Measurements from ENCODE around the gene COG1. TPM values are rescaled to one million over a fixed set of nuclear protein-coding genes. Genes with fewer than 3 reads are reported as not detected.

Gene COG1
- total RNA-seq, 1 donor from 2014 or later = 49.3 TPM

DNA sequence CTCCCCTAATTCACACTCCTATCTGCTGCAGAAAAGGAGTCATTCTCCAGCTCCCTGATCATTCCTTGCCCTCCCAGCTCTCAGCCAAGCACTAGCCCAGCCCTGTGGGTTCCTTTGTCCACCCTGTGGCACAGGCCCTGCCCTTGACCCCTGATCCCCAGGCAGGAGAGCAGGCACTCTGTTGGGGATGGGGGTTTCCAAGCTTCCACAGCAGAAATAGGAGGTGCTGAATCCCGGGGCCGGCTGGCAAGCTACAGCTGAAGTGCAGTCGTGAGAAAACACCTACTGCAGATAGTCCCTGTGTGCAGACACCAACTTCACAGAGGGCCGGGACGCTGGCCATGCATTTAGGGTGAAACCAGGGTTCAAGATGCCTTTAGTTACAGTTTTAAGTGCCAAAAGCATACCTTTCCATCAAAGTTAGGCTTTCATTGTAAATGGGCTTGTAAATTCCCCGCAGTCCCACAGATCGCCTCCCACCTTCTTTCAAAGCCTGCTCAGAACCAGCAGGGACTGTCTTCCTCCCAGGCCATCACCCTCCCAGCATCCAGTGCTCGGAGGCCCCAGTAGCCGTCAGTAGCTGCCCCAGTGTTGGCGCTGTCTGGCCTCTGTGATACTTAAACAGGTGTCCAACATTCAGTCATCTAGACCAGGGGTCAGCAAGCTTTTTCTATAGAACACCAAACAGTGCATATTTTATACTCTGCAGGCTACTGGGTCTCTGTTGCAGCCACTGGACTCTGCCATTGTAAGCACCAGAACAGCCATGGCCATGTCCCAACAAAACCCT is 58.2 kb downstream of the COG1 start:
- intact Hi-C loops (cut with DNase I) = no loop called here
- DNase-seq (ENCODE audit: missing footprints) (no peak), ATAC-seq (no peak)

DNA sequence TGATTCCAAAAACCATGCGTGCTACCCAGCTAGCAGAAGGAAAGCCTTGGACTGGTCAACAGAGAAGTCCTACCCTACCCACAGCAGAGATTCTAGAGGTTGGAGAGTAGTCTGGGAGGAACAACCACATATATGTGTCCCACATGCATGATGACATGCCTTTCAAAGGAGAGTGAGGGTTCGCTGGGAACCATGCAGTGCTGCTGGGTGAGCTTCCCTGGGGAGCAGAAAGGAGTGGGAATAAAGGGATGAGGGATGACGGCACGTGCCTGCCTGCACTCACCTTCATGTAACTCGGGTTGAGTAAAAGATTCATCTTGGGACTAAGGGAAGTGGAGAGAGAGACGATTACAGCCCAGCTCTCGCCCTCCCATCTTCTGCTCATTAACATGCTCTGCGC is 59.0 kb downstream of the COG1 start:
- no peak for DNase-seq (ENCODE audit: missing footprints)
- no peak for ATAC-seq
- intact Hi-C loops (cut with DNase I) = no loop called here

GRCh38 chr17:73255671-73256181 is 62.9 kb downstream of the COG1 start:
- intact Hi-C loops (cut with DNase I) = loop anchor here (1.0 kb wide), 1 partner anchor 115 kb away; no protein-coding TSS in a partner anchor
- ATAC-seq (peak; percentile 32), DNase-seq (ENCODE audit: missing footprints) (no peak)

GRCh38 chr17:73256220-73256619 is 63.4 kb downstream of the COG1 start:
- no peak for ATAC-seq
- no peak for DNase-seq (ENCODE audit: missing footprints)
- intact Hi-C loops (cut with DNase I) = no loop called here

DNA sequence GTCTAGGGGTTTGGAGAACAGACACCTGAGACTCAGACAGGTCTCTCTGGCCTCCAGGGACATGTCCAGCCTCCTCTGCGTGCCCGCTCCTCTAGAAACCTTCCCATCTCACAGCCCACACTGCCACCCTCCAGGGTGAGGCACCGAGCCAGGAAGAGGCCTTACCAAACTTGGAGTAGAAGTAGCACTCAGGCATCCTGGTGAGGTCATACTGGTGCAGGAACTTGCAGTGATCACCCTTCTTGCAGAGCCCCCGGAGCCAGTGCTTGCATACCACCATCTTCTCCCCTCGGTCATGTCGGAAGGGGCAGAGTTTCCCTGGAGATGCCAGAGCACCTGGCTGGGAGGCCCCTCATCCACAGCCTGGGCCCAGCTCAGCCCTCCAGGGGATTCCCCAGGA is 64.7 kb downstream of the COG1 start:
- ATAC-seq = no peak
- intact Hi-C loops (cut with DNase I) = no loop called here
- no peak for DNase-seq (ENCODE audit: missing footprints)

Other genes with a start within 250 kb of the COG1 start
- gene SLC39A11, start 100.4 kb upstream of the COG1 start, total RNA-seq = 6.9 TPM
- gene SSTR2, start 28.0 kb upstream of the COG1 start, total RNA-seq = 0.73 TPM
- gene CPSF4L, start 68.8 kb downstream of the COG1 start, total RNA-seq = not detected
- 58.8 TPM for gene CDC42EP4, start 118.9 kb downstream of the COG1 start, total RNA-seq